HL-60 (cell line): Measurements from ENCODE around the gene EYA3.

Experiments used
- CTCF ChIP-seq: IDR thresholded peaks from one replicate; pipeline ENCODE4 v1.5.1; 2011; ENCODE audit warnings: low read length, control low read depth, inconsistent platforms; ENCODE audit not compliant: insufficient read depth
- GABPA ChIP-seq: IDR thresholded peaks from 2 replicates; pipeline ENCODE4 v1.6.1; 2012; ENCODE audit warnings: low read depth
- REST ChIP-seq: IDR thresholded peaks from 2 replicates; pipeline ENCODE4 v1.6.1; 2012; ENCODE audit warnings: low read depth; ENCODE audit not compliant: insufficient replicate concordance

DNA sequence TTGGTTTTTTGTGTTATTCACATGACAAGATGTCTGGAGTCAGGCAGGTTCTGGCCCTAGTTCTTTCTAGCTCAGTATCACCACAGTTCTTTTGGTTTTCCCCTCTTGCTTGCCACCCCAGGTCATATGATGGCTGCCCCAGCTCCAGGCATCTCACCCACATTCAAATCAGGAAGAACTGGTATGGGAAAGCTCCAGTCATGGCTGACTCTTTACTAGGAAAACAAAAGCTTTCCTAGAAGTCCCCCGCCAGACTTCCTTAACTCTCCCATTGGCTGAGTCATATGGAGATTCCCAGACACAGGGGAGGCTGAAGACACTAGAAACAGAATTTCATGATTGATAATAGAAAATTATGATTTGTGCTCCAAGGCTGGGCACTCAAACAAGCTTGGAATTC lies 22.1 kb upstream of the EYA3 start:
- no peak for TF ChIP-seq CTCF
- no peak for TF ChIP-seq GABPA
- TF ChIP-seq REST = no peak
